HG03558 (cell line): ENCODE data around the gene CAPN6.

ENCODE experiments used
- ATAC-seq: cut with Tn5 transposase; IDR thresholded peaks from one replicate; pipeline ENCODE4 v1.9.1; 2021; ENCODE audit warnings: moderate number of reproducible peaks; ENCODE audit not compliant: unreplicated experiment; ENCODE audit errors: extremely low read depth

CAPN6 gene

DNA sequence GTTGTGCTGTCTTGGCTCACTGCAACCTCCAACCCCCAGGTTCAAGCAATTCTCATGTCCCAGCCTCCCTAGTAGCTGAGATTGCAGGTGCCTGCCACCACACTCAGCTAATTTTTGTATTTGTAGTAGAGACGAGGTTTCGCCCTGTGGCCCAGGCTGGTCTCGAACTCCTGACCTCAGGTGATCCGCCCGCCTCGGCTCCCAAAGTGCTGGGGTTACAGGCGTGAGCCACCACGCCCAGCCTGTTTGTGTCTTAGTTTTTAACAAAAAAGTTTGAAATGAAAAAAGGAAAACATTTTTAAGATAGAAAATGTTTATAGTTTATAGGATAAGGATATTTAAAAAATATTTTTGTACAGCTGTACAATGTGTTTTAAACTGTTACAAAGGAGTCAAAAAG, 62.4 kb downstream of the CAPN6 start:
- no peak for ATAC-seq

DNA sequence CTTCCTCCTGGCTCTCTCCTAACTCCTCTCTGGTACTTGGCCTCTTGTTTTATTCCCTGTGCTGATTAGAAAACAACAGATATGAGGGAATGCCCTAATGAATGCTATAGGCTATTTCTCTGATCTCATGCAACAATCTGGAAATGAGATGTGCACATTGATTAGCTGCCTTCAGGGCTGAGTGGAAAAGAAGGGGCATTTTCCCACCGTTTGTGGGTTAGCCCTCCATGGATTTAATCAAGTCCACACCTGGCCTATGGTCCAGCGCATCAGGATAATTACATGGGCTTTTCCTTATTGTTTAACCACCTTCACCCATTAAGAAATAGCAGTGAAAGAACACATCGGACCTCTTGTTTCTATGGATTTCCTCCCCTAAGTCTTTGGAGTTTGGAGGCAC, 70.0 kb downstream of the CAPN6 start:
- ATAC-seq: no peak

DNA sequence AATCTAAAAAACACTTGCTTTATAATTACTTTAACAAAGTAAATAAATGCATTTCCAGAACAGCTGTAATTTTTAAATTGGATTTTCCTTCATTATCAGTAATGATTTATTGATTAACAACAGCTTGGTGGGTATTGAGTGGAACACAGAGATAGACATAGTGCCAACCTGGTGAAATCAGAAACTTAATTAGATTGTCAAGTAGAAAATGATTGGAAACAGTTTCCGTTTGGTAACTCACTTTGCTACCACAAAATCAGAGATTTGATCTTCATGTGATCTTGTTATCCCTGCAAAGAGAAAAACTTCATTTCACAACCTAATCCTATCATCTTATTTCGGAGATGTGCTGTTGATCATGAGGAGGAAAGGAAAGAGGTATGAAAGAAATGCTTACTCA, 70.8 kb downstream of the CAPN6 start:
- no peak for ATAC-seq
